Activated CD4-positive, alpha-beta T cell treated with anti-CD3 and anti-CD28 coated beads, Interleukin-2, amount 10 ng/mL, durations not matched to agents 7 days and 5 days (primary cell): Measurements from ENCODE around the gene SPRING1. TPM values are rescaled to one million over a fixed set of nuclear protein-coding genes. Genes with fewer than 3 reads are reported as not detected.
"Not testable (repeated sequence)": the region's sequence is repeated elsewhere in the genome, so short reads cannot be mapped to it uniquely, and the experiment has no call there.

ENCODE experiments used
- CTCF ChIA-PET: fragments of 350-600 bp; sonication (Branson Sonifier 250); formaldehyde crosslinking; loops from one replicate; lab custom pipeline; 2021; ENCODE audit warnings: antibody characterized with exemption; lab: Charles Lee
- POLR2A ChIA-PET: fragments of 350-600 bp; sonication (Branson Sonifier 250); formaldehyde crosslinking; loops from one replicate; lab custom pipeline; 2021; ENCODE audit warnings: antibody characterized with exemption; lab: Charles Lee
- DNase-seq: peaks from one replicate; pipeline ENCODE4 v3.0.0-alpha.2; 2020
- H3K27ac Mint-ChIP-seq: one replicate; pipeline ENCODE4 v1.8.0; 2021; ENCODE audit warnings: mild to moderate bottlenecking, moderate library complexity, mixed read lengths
- H3K27me3 Mint-ChIP-seq: one replicate; pipeline ENCODE4 v1.8.0; 2021; ENCODE audit warnings: mixed read lengths
- H3K36me3 Mint-ChIP-seq: one replicate; pipeline ENCODE4 v1.8.0; 2021; ENCODE audit warnings: low read depth, mixed read lengths
- H3K4me1 Mint-ChIP-seq: one replicate; pipeline ENCODE4 v1.8.0; 2021; ENCODE audit warnings: mixed read lengths
- H3K4me3 Mint-ChIP-seq: one replicate; pipeline ENCODE4 v1.8.0; 2021; ENCODE audit warnings: mild to moderate bottlenecking, moderate library complexity, mixed read lengths
- H3K9me3 Mint-ChIP-seq: one replicate; pipeline ENCODE4 v1.8.0; 2021; ENCODE audit warnings: mixed read lengths
- total RNA-seq, 2 experiments: library from RNA; stranded (reverse); gene quantifications; one replicate each; pipeline ENCODE4 v1.2.3, GENCODE V29; 2021

The SPRING1 gene
- total RNA-seq, 2 experiments from 2014 or later: 28.8 to 31.7 TPM

DNA sequence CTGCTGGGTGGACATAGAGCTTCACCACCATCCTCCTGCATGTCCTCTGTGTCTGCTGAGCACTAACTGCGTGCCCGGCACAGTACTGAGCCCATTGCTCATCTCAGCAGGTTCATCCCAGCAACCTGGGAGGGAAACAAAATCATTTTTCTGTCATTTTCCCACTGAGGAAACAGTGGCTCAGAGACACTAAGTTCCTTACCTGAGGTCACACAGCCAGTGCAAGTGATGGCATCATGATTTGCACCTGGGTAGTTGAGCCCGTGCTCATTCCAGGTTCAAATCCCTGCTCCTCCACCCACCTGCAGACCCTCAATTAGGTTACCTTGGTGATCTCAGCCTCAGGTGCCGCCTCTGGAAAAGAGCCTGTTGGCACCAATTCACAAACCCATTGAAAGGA, 23.6 kb upstream of the SPRING1 start:
- no peak for DNase-seq
- Mint-ChIP-seq H3K27me3 (no peaks in the 10 kb centered on the region), H3K4me3 (no peak overlapping the region), H3K36me3 (peaks cover 13% of the 10 kb centered on the region), H3K4me1 (peaks cover 28% of the 10 kb centered on the region), H3K27ac (no peak overlapping the region), H3K9me3 (no peaks in the 10 kb centered on the region)
- ChIA-PET POLR2A (no interaction called here), CTCF (no interaction called here)

DNA sequence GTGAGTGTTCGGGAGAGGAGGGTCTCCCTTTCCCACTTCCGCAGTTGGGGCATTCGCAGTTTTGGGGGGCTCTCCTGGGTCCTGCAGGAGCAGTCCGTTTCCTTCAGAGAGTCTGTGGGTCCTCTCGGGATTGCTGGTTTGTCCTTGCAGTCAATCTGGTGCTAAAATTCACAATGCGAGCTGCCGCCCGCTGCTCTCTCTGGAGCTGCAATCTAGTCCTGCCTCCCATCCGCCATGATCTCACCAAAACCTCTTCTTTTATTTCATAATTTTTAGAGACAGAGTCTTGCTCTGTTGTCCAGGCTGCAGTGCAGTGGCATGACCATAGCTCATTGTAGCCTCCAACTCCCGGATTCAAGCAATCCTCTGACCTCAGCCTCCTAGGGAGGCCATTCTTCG, 22.8 kb upstream of the SPRING1 start:
- CTCF ChIA-PET: interaction anchor here (1.0 to 1.2 kb wide), 3 partner anchors 9 to 20 kb away, joined by 3 read pairs; no protein-coding TSS in a partner anchor
- DNase-seq: no peak

GRCh38 chr12:116759783-116760621, 22.1 kb upstream of the SPRING1 start:
- H3K4me3 Mint-ChIP-seq: peak overlapping the region; percentile 66

More for the DNA sequence above, 22.8 kb upstream of the SPRING1 start:
- POLR2A ChIA-PET: no interaction called here
- Mint-ChIP-seq H3K27ac (no peak overlapping the region), H3K4me1 (peaks cover 29% of the 10 kb centered on the region), H3K27me3 (no peaks in the 10 kb centered on the region), H3K4me3 (peak overlapping the region; percentile 66), H3K36me3 (peaks cover 18% of the 10 kb centered on the region), H3K9me3 (no peaks in the 10 kb centered on the region)

DNA sequence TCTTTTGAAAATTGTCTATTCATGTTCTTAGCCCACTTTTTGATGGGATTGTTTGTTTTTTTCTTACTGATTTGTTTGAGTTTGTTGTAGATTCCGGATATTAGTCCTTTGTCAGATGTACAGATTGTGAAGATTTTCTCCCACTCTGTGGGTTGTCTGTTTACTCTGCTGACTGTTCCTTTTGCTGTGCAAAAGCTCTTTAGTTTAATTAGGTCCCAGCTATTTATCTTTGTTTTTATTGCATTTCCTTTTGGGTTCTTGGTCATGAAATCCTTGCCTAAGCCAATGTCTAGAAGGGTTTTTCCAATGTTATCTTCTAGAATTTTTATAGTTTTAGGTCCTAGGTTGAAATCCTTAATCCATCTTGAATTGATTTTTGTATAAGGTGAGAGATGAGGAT, 16.9 kb upstream of the SPRING1 start:
- H3K27ac Mint-ChIP-seq, H3K27me3 Mint-ChIP-seq, H3K4me3 Mint-ChIP-seq, H3K9me3 Mint-ChIP-seq, DNase-seq, POLR2A ChIA-PET, CTCF ChIA-PET: not testable (repeated sequence)
- H3K36me3 Mint-ChIP-seq: peaks cover 25% of the 10 kb centered on the region
- H3K4me1 Mint-ChIP-seq: peaks cover 31% of the 10 kb centered on the region

More at GRCh38 chr12:116759783-116760621, 22.1 kb upstream of the SPRING1 start:
- Mint-ChIP-seq H3K4me1 (peaks cover 29% of the 10 kb centered on the region), H3K36me3 (peaks cover 20% of the 10 kb centered on the region), H3K27me3 (no peaks in the 10 kb centered on the region), H3K27ac (peak overlapping the region; percentile 44), H3K9me3 (no peaks in the 10 kb centered on the region)
- ChIA-PET CTCF (interaction anchor here (1.0 to 1.2 kb wide), 4 partner anchors 9 to 56 kb away, joined by 3 read pairs; no protein-coding TSS in a partner anchor), POLR2A (no interaction called here)
- peak; percentile 39 for DNase-seq

DNA sequence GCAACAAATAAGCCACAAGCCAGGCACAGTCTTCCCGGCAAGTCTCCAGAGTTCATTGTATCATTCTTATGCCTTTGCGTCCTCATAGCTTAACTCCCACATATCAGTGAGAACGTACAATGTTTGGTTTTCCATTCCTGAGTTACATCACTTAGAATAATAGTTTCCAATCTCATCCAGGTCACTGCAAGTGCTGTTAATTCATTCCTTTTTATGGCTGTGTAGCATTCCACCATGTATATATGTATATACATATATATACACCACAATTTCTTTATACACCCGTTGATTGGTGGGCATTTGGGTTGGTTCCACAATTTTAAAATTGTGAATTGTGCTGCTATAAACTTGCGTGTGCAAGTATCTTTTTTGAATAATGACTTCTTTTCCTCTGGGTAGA, 16.2 kb upstream of the SPRING1 start:
- Mint-ChIP-seq H3K36me3 (peaks cover 21% of the 10 kb centered on the region), H3K4me1 (peaks cover 25% of the 10 kb centered on the region)
- H3K9me3 Mint-ChIP-seq, H3K27me3 Mint-ChIP-seq, DNase-seq, H3K4me3 Mint-ChIP-seq, CTCF ChIA-PET, POLR2A ChIA-PET, H3K27ac Mint-ChIP-seq: not testable (repeated sequence)

DNA sequence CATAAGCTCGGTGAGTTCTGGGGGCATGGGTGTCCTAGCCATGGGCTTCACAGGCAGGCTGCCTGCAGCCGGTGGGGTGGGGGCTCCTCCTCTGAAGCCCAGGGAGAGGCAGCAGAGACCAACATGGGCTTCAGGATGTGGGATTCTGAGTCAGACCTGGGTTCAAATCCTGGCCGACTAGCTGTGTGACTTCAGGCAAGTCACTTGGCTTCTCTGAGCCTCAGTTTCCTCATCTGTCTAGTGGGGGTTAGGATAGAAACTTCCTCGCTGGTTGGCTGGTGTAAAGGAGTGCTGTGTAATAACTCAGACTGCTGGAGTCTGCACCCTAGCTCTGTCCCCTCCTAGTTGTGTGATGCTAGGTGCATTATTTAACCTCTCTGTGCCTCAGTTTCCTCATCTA, 12.4 kb upstream of the SPRING1 start:
- CTCF ChIA-PET: no interaction called here

GRCh38 chr12:116749884-116750283, 12.0 kb upstream of the SPRING1 start:
- CTCF ChIA-PET: no interaction called here
- peaks cover 6% of the 10 kb centered on the region for H3K4me1 Mint-ChIP-seq

More for the DNA sequence above, 12.4 kb upstream of the SPRING1 start:
- peaks cover 6% of the 10 kb centered on the region for H3K4me1 Mint-ChIP-seq
- POLR2A ChIA-PET: no interaction called here
- no peaks in the 10 kb centered on the region for H3K9me3 Mint-ChIP-seq
- DNase-seq: no peak
- H3K27ac Mint-ChIP-seq: no peak overlapping the region
- no peaks in the 10 kb centered on the region for H3K27me3 Mint-ChIP-seq
- no peak overlapping the region for H3K4me3 Mint-ChIP-seq
- H3K36me3 Mint-ChIP-seq: peaks cover 10% of the 10 kb centered on the region

DNA sequence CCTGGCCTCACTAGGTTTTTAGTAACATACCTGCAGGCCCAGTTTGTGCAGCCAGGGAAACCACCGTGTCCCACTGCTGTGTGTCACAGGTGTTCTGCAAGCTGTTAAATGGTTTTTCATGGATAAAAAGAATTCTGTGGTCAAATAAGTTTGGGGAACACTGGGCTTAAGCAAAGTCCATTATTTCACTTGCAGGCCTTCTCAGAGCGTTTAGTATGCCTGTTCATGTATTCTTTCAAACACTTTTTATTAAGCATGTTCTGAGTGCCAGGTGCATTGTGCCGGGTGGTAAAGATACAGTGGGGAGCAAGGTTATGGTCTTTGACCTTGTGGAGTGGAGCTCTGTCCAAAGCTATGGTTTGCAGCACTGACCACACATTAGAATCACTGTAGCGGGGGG, 7.7 kb upstream of the SPRING1 start:
- CTCF ChIA-PET: interaction anchor here (0.5 to 1.0 kb wide), 2 partner anchors 15 to 1632 kb away, joined by 3 read pairs; no protein-coding TSS in a partner anchor
- POLR2A ChIA-PET: no interaction called here
- Mint-ChIP-seq H3K36me3 (no peaks in the 10 kb centered on the region), H3K27me3 (no peaks in the 10 kb centered on the region), H3K4me3 (no peak overlapping the region), H3K9me3 (no peaks in the 10 kb centered on the region), H3K27ac (no peak overlapping the region), H3K4me1 (no peaks in the 10 kb centered on the region)
- no peak for DNase-seq

More at GRCh38 chr12:116749884-116750283, 12.0 kb upstream of the SPRING1 start:
- POLR2A ChIA-PET: no interaction called here
- no peak for DNase-seq
- Mint-ChIP-seq H3K9me3 (no peaks in the 10 kb centered on the region), H3K4me3 (no peak overlapping the region), H3K27me3 (no peaks in the 10 kb centered on the region), H3K36me3 (peaks cover 10% of the 10 kb centered on the region), H3K27ac (no peak overlapping the region)

DNA sequence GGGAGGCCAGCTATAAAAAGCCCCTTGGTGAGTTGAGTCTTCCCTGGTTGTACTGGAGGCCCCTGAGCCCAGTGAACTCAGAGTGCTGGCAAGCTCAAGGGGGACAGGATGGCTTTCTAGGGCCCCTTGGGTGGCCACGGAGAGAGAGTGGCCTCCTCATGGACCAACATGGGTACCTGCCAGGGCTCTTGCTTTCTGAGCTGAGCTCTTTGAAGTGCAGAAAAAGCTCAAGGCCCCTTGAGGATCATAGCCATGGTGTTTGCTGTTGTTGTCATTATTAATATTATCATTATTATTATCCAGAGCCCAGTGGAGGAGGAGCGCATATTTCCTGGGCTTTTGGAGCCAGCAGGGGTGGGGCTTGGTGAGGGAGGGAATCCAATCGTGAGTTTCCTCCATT, 6.9 kb upstream of the SPRING1 start:
- Mint-ChIP-seq H3K4me3 (no peak overlapping the region), H3K9me3 (no peaks in the 10 kb centered on the region), H3K27me3 (no peaks in the 10 kb centered on the region), H3K27ac (no peak overlapping the region), H3K4me1 (no peaks in the 10 kb centered on the region), H3K36me3 (no peaks in the 10 kb centered on the region)
- DNase-seq: no peak
- POLR2A ChIA-PET: no interaction called here
- CTCF ChIA-PET: interaction anchor here (0.8 kb wide), 1 partner anchor 9 kb away, joined by 4 read pairs; no protein-coding TSS in a partner anchor

DNA sequence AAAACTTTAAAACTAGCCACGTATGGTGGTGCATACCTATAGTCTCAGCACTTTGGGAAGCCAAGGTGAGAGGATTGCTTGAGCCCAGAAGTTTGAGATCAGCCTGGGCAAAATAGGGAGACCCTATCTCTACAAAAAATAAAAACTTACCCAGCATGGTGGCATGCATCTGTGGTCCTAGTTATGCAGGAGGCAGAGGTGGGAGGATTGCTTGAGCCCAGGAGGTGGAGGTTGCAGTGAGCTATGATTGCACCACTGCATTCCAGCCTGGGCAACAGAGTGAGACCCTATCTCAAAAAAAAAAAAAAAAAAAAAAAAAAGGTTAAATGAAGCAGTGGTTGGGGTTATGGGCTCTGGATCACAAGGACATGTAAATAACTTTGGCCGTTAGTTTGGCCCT, 4.9 kb upstream of the SPRING1 start:
- CTCF ChIA-PET, POLR2A ChIA-PET: not testable (repeated sequence)

DNA sequence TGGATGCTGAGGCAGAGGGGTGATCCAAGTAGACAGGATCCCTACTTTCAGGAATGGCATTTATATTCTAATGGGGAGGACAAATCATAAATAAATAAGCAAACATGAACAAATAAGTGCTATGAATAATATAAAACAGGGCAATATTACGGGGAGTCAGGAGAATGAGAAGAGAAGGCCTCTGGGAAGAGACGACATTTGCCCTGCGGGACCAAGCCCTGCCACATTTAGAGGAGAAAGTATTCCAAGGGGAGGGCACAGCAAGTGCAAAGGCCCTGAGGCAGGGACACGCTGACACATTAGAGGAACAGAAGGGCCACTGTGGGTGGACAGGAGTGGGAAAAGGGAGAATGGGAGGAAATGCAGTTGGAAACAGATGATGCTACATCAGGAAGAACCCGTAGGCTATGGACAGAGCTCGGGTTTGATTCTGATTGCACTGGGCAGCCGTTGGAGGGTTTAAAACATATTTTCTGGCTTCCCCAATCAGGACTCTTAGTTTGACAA, 1.6 kb upstream of the SPRING1 start:
- H3K4me3 Mint-ChIP-seq: no peak overlapping the region
- H3K27ac Mint-ChIP-seq: no peak overlapping the region
- POLR2A ChIA-PET: no interaction called here

More for the DNA sequence above, 4.9 kb upstream of the SPRING1 start:
- not testable (repeated sequence) for H3K27ac Mint-ChIP-seq, H3K27me3 Mint-ChIP-seq, DNase-seq, H3K36me3 Mint-ChIP-seq, H3K4me3 Mint-ChIP-seq, H3K9me3 Mint-ChIP-seq
- H3K4me1 Mint-ChIP-seq: peaks cover 14% of the 10 kb centered on the region

DNA sequence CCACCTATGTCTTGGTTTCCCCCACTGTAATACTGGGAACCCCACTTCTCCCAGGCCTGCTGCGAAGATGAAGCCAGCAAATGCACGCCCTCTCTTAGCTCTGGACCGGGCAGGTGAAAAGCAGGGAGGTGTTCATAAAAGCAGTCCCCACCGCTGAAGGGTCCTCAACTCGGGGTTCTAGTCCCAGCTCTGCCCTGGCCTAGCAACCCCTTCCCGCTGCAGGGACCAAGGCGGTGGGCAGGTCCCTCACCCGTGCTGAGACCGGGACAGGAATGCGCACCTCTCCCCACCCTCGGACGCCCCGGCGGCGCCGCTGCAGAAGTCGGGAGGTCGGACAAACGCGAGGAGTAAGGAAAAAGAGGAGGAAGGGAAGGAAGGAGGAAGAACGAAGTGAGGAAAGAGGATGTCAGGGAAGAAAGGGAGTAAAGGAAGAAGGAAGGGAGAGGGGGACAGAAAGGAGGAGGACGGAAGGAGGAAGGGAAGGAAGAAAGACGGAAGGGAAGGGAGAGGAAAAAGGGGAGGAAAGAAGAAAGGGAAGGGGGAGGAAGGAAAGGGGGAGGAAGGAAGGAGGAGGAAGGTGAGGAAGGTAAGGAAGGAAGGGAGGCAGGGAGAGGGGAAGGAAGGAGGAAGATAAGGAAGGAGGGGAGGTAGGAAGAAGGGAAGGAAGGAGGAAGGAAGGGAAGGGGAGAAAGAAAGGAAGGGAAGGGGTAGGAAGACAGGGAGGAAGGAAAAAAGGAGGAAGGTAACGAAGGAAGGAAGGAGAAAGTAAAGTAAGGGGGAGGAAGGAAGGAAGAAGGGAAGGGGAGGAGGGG, 701 bp downstream of the SPRING1 start:
- CTCF ChIA-PET: interaction anchor here (1.0 to 1.2 kb wide), 2 partner anchors 10 to 28 kb away, joined by 3 to 4 read pairs; no protein-coding TSS in a partner anchor
- DNase-seq: no peak
- Mint-ChIP-seq H3K9me3 (no peaks in the 10 kb centered on the region), H3K27ac (peak overlapping the region; percentile 85), H3K36me3 (peaks cover 16% of the 10 kb centered on the region), H3K4me1 (peaks cover 37% of the 10 kb centered on the region), H3K27me3 (no peaks in the 10 kb centered on the region), H3K4me3 (peak overlapping the region; percentile 83)
- POLR2A ChIA-PET: no interaction called here

More for the DNA sequence above, 1.6 kb upstream of the SPRING1 start:
- no peak for DNase-seq
- Mint-ChIP-seq H3K9me3 (no peaks in the 10 kb centered on the region), H3K36me3 (peaks cover 8% of the 10 kb centered on the region), H3K4me1 (peaks cover 31% of the 10 kb centered on the region), H3K27me3 (no peaks in the 10 kb centered on the region)
- CTCF ChIA-PET: no interaction called here
